GM23338 (cell line): ENCODE results near the gene TWSG1. TPM values are rescaled to one million over a fixed set of nuclear protein-coding genes. Genes with fewer than 3 reads are reported as not detected.

Source experiments
- ATAC-seq: fragments of 200-7000 bp; cut with Tn5 transposase; 3 replicates; pipeline ENCODE4 v1.9.1; 2020
- DNase-seq: peaks from one replicate; pipeline ENCODE4 v3.0.0-alpha.2; 2015; ENCODE audit warnings: low spot score
- H2AFZ ChIP-seq: fragments of 200-600 bp; sonication (generic); 2 replicates; pipeline ENCODE4 v1.8.0; 2016; ENCODE audit warnings: antibody characterized with exemption, mild to moderate bottlenecking, moderate library complexity
- H3F3A ChIP-seq: fragments of 200-600 bp; sonication (generic); replicated peaks from 2 replicates; pipeline ENCODE4 v1.8.0; 2017; ENCODE audit warnings: antibody characterized with exemption, mixed run types, low read depth
- H3K27ac ChIP-seq: fragments of 200-600 bp; sonication (generic); 2 replicates; pipeline ENCODE4 v1.6.1; 2016; ENCODE audit warnings: low read depth
- H3K27me3 ChIP-seq: fragments of 200-600 bp; sonication (generic); 2 replicates; pipeline ENCODE4 v1.8.0; 2016; ENCODE audit warnings: mild to moderate bottlenecking, mixed run types, moderate library complexity; ENCODE audit not compliant: insufficient read depth
- H3K36me3 ChIP-seq: fragments of 200-600 bp; sonication (generic); 2 replicates; pipeline ENCODE4 v1.8.0; 2016; ENCODE audit warnings: mild to moderate bottlenecking; ENCODE audit not compliant: insufficient read depth
- H3K4me1 ChIP-seq: fragments of 200-600 bp; sonication (generic); 2 replicates; pipeline ENCODE4 v1.8.0; 2016; ENCODE audit warnings: mild to moderate bottlenecking, moderate library complexity; ENCODE audit not compliant: insufficient read depth
- H3K4me2 ChIP-seq: fragments of 200-600 bp; sonication (generic); 2 replicates; pipeline ENCODE4 v1.7.1; 2017; ENCODE audit warnings: mixed run types
- H3K4me3 ChIP-seq: fragments of 200-600 bp; sonication (generic); 2 replicates; pipeline ENCODE4 v1.6.1; 2016; ENCODE audit warnings: mixed run types
- H3K79me2 ChIP-seq: fragments of 200-600 bp; sonication (generic); replicated peaks from 2 replicates; pipeline ENCODE4 v1.8.0; 2017; ENCODE audit warnings: mild to moderate bottlenecking; ENCODE audit not compliant: insufficient read depth
- H3K9me2 ChIP-seq: fragments of 200-600 bp; sonication (generic); 2 replicates; pipeline ENCODE4 v1.8.0; 2017; ENCODE audit not compliant: insufficient read depth
- H4K20me1 ChIP-seq: fragments of 200-600 bp; sonication (generic); replicated peaks from 2 replicates; pipeline ENCODE4 v1.8.0; 2017; ENCODE audit warnings: mild to moderate bottlenecking; ENCODE audit not compliant: insufficient read depth
- H3K27ac Mint-ChIP-seq: 2 replicates; pipeline ENCODE4 v1.8.0; 2020; ENCODE audit warnings: inconsistent platforms, mild to moderate bottlenecking, moderate library complexity, mixed read lengths
- H3K27me3 Mint-ChIP-seq: 3 replicates; pipeline ENCODE4 v1.8.0; 2022; ENCODE audit warnings: low read depth, mild to moderate bottlenecking, moderate library complexity, mixed read lengths, inconsistent platforms; ENCODE audit not compliant: insufficient read depth, poor library complexity
- H3K36me3 Mint-ChIP-seq: 3 replicates; pipeline ENCODE4 v1.8.0; 2021; ENCODE audit warnings: low read depth, mild to moderate bottlenecking, inconsistent platforms, moderate library complexity, mixed read lengths
- H3K4me1 Mint-ChIP-seq: 3 replicates; pipeline ENCODE4 v1.8.0; 2020; ENCODE audit warnings: mild to moderate bottlenecking, inconsistent platforms, mixed read lengths
- H3K4me3 Mint-ChIP-seq: 3 replicates; pipeline ENCODE4 v1.8.0; 2021; ENCODE audit warnings: moderate library complexity, mild to moderate bottlenecking, inconsistent platforms, mixed read lengths
- H3K9me3 Mint-ChIP-seq: 3 replicates; pipeline ENCODE4 v1.8.0; 2020; ENCODE audit warnings: moderate library complexity, mild to moderate bottlenecking, inconsistent platforms, mixed read lengths
- CREB1 ChIP-seq: fragments of 250-450 bp; sonication (Bioruptor Pico); IDR thresholded peaks from 2 replicates; pipeline ENCODE4 v1.5.0; 2020; ENCODE audit warnings: low read depth, mild to moderate bottlenecking, moderate library complexity
- CTCF ChIP-seq, 2 experiments: fragments of 200-600 bp in 1 of 2; sonication (generic) in 1 of 2; conservative IDR thresholded peaks; 2 replicates each; pipeline versions ENCODE4 v1.5.1 to v1.6.1; 2016 to 2017; ENCODE audit warnings: antibody characterized with exemption in 2 of 2, low read depth in 2 of 2, mild to moderate bottlenecking in 2 of 2, moderate library complexity in 1 of 2
- ETS1 ChIP-seq: IDR thresholded peaks from 2 replicates; pipeline ENCODE4 v1.6.1; 2016; ENCODE audit warnings: antibody characterized with exemption
- EZH2 ChIP-seq: fragments of 200-600 bp; sonication (generic); IDR thresholded peaks from one replicate; pipeline ENCODE4 v1.8.0; 2017; ENCODE audit warnings: antibody characterized with exemption, mild to moderate bottlenecking, low read depth; ENCODE audit not compliant: unreplicated experiment
- EZH2phosphoT487 ChIP-seq: fragments of 200-600 bp; sonication (generic); IDR thresholded peaks from one replicate; pipeline ENCODE4 v1.8.1; 2018; ENCODE audit warnings: antibody characterized with exemption; ENCODE audit not compliant: unreplicated experiment
- JUNB ChIP-seq: IDR thresholded peaks from one replicate; pipeline ENCODE4 v1.6.1; 2016; ENCODE audit warnings: antibody characterized with exemption; ENCODE audit not compliant: unreplicated experiment
- NANOG ChIP-seq: IDR thresholded peaks from 2 replicates; pipeline ENCODE4 v1.6.1; 2016; ENCODE audit warnings: antibody characterized with exemption, borderline replicate concordance
- POLR2AphosphoS5 ChIP-seq: IDR thresholded peaks from 2 replicates; pipeline ENCODE4 v1.6.1; 2016; ENCODE audit warnings: antibody characterized with exemption, low read depth
- REST ChIP-seq: IDR thresholded peaks from one replicate; pipeline ENCODE4 v1.6.1; 2018; ENCODE audit warnings: antibody characterized with exemption; ENCODE audit not compliant: unreplicated experiment
- STAT1 ChIP-seq: IDR thresholded peaks from one replicate; pipeline ENCODE4 v1.6.1; 2016; ENCODE audit warnings: antibody characterized with exemption; ENCODE audit not compliant: unreplicated experiment
- ZNF114 ChIP-seq: fragments of 250-450 bp; sonication (Bioruptor Pico); IDR thresholded peaks from 2 replicates; pipeline ENCODE4 v1.5.0; 2020; ENCODE audit warnings: mild to moderate bottlenecking, moderate library complexity
- ZNF331 ChIP-seq: fragments of 250-450 bp; sonication (Bioruptor Pico); IDR thresholded peaks from 2 replicates; pipeline ENCODE4 v1.5.0; 2020; ENCODE audit warnings: low read depth, mild to moderate bottlenecking, moderate library complexity
- polyA plus RNA-seq: library from polyadenylated mRNA; unstranded; fragments of >200 nt; fragmentation: Nextera tagmentation; extraction: Ambion mirVana; gene quantifications from 2 replicates; pipeline ENCODE4 v1.2.1, GENCODE V29; 2016
- total RNA-seq: library from RNA; depleted of rRNA; stranded (reverse); fragments of >200 nt; shearing (Covaris generic); gene quantifications from 2 replicates; pipeline ENCODE4 v1.2.3, GENCODE V29; 2014

The TWSG1 gene
- total and polyA plus RNA-seq, 2 experiments from 2014 or later, result 11.5 to 29.1 TPM

- TF ChIP-seq ETS1 (no peak), ZNF331 (CRISPR knock-in tag) (no peak), NANOG (no peak), REST (no peak)
Measured at GRCh38 chr18:9444549-9444948, 110.0 kb downstream of the TWSG1 start (continued).

GRCh38 chr18:9446839-9447238 is 112.3 kb downstream of the TWSG1 start:
- H3K36me3 Mint-ChIP-seq, result peaks cover 17% of the 10 kb centered on the region
- Histone ChIP-seq H3K4me3 (no peak overlapping the region), H3K27me3 (no peaks in the 10 kb centered on the region), H3K27ac (no peak overlapping the region), H3K79me2 (no peaks in the 10 kb centered on the region), H3F3A (no peaks in the 10 kb centered on the region; the same call in 1 of the 2 replicates), H3K9me2 (0 out of 2 replicates have a peak, but pooled peaks cover 5% of the 10 kb centered on the region), H3K4me1 (no peaks in the 10 kb centered on the region), H4K20me1 (no peaks in the 10 kb centered on the region), H3K36me3 (no peaks in the 10 kb centered on the region; the same call in 1 of the 2 replicates), H2AFZ (no peak overlapping the region), H3K4me2 (no peak overlapping the region)
- H3K4me1 Mint-ChIP-seq, result no peaks in the 10 kb centered on the region; the same call in 2 of the 3 replicates
- H3K27me3 Mint-ChIP-seq, result peaks cover 3% of the 10 kb centered on the region
- no peak for ATAC-seq
- no peak overlapping the region for H3K27ac Mint-ChIP-seq
- no peak overlapping the region for H3K4me3 Mint-ChIP-seq
- peaks cover 27% of the 10 kb centered on the region for H3K9me3 Mint-ChIP-seq
- no peak for DNase-seq
- no peak for TF ChIP-seq POLR2AphosphoS5
- TF ChIP-seq ZNF331 (CRISPR knock-in tag), result no peak
- no peak for TF ChIP-seq CREB1 (CRISPR knock-in tag)
- no peak for TF ChIP-seq ZNF114
- no peak for TF ChIP-seq ETS1
- TF ChIP-seq REST, result no peak
- no peak for TF ChIP-seq JUNB
- TF ChIP-seq NANOG, result no peak
- TF ChIP-seq EZH2phosphoT487, result no peak
- no peak for TF ChIP-seq CTCF (conservative IDR thresholded peaks at IDR 0.05; ENCODE audit: low read depth in 2 of 2)
- no peak for TF ChIP-seq EZH2
- TF ChIP-seq STAT1, result no peak
